Stimulated activated CD8-positive, alpha-beta memory T cell treated with anti-CD3 and anti-CD28 coated beads, Interleukin-12 subunit alpha, Interleukin-12 subunit beta, amount 100 ng/mL, for 1 hour (primary cell): ENCODE data around the gene TDRD3.

Experiments
- DNase-seq: peaks from one replicate; pipeline ENCODE4 v3.0.0-alpha.2; 2020; ENCODE audit warnings: low read depth

The TDRD3 gene

GRCh38 chr13:60577761-60578160 lies 180.7 kb downstream of the TDRD3 start:
- DNase-seq: no peak

- no peak for DNase-seq
These were observed 186.3 kb downstream of the TDRD3 start for GRCh38 chr13:60583196-60583888.

GRCh38 chr13:60583911-60584753 lies 187.1 kb downstream of the TDRD3 start:
- no peak for DNase-seq

- no peak for DNase-seq
These were observed 188.0 kb downstream of the TDRD3 start for GRCh38 chr13:60584976-60585375.

GRCh38 chr13:60590800-60591747 lies 194.1 kb downstream of the TDRD3 start:
- no peak for DNase-seq

- DNase-seq: no peak
These were observed 206.0 kb downstream of the TDRD3 start for GRCh38 chr13:60603049-60603448.

- DNase-seq: no peak
These were observed 207.0 kb downstream of the TDRD3 start for GRCh38 chr13:60604058-60604457.

- no peak for DNase-seq
These were observed 211.9 kb downstream of the TDRD3 start for GRCh38 chr13:60608954-60609353.

- DNase-seq: no peak
These were observed 214.5 kb downstream of the TDRD3 start for GRCh38 chr13:60611523-60611922.

- DNase-seq: no peak
These were observed 215.6 kb downstream of the TDRD3 start for GRCh38 chr13:60612593-60612992.

GRCh38 chr13:60613080-60613479 lies 216.1 kb downstream of the TDRD3 start:
- no peak for DNase-seq

- no peak for DNase-seq
These were observed 221.1 kb downstream of the TDRD3 start for GRCh38 chr13:60617991-60618733.

GRCh38 chr13:60619461-60619860 lies 222.4 kb downstream of the TDRD3 start:
- DNase-seq: no peak

- DNase-seq: no peak
These were observed 223.8 kb downstream of the TDRD3 start for GRCh38 chr13:60620611-60621395.

- no peak for DNase-seq
These were observed 226.1 kb downstream of the TDRD3 start for GRCh38 chr13:60623151-60623550.
